Measurements from ENCODE around the gene CCDC88C. TPM values are rescaled to one million over a fixed set of nuclear protein-coding genes. Genes with fewer than 3 reads are reported as not detected.

CCDC88C gene
- polyA plus RNA-seq, 1 donor (not counting 4 experiments of a cell fraction or from before 2014, with no cell fraction given), result 2.4 TPM

DNA sequence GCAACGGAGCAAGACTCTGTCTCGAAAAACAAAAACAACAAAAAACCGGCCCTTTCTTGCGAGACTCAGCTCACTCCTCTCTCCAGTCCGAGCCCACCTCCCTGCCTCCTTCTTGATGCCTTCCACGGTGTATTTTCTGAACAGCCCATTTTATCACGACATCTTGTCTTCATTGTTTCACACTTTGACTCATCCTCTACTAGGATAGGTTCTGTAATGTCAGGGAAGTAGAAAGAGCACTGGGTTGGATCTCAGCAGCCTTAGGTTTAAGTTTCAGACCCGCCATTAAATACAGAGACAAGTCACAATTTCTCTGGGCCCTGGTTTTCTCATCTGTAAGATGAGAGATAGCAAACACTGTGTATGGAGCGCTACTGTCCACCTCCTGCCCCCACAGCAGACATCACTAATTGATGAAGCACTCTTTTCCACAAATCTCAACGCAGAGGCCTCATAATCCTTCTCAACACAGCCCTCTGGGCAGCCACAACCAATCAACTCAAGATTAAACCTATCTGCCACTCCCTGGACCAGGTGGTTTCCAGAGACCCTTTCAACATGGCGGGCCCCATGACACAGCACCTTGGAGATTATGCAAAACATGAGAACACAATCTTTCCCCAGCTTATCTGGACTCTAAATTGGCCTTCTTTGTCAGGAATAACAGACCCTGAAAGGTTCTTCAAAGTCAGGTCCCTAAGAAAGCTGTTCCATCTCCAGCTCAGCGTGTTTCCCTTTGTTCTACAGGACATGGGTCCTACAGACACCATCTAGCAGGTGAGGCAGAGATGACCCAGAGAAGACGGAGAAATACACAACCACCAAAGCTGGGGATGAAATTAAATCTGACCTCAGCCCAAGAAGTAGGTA, 35.6 kb downstream of the CCDC88C start:
- Histone ChIP-seq H3K27me3 (ENCODE audit: control insufficient read depth, extremely low read depth, insufficient read depth, low read length) (no peaks in the 10 kb centered on the region), H3K4me2 (ENCODE audit: control insufficient read depth, extremely low read depth, insufficient read depth, low read depth, low read length) (no peak overlapping the region), H3K9me3 (ENCODE audit: control insufficient read depth, low read depth, low read length) (no peaks in the 10 kb centered on the region), H3K79me2 (ENCODE audit: control insufficient read depth, insufficient read depth, low read length) (no peaks in the 10 kb centered on the region), H3K4me1 (ENCODE audit: control insufficient read depth, extremely low read depth, insufficient read depth, low read length) (no peaks in the 10 kb centered on the region), H2AFZ (ENCODE audit: control insufficient read depth, low read length) (no peak overlapping the region), H4K20me1 (ENCODE audit: control insufficient read depth, extremely low read depth, insufficient read depth, low read length) (no peaks in the 10 kb centered on the region), H3K4me3 (ENCODE audit: control insufficient read depth in 2 of 3, extremely low read depth in 1 of 3, insufficient read depth in 2 of 3, low read depth in 1 of 3, low read length in 3 of 3) (no peak overlapping the region), H3K36me3 (ENCODE audit: control insufficient read depth in 2 of 2, extremely low read depth in 1 of 2, insufficient read depth in 2 of 2, low read length in 2 of 2) (no peaks in the 10 kb centered on the region), H3K9ac (ENCODE audit: control insufficient read depth, extremely low read depth, insufficient read depth, low read length) (no peak overlapping the region), H3K9me1 (ENCODE audit: control insufficient read depth, extremely low read depth, insufficient read depth, low read length) (no peaks in the 10 kb centered on the region), H3K27ac (ENCODE audit: control insufficient read depth, insufficient read depth, low read length) (no peak overlapping the region)
- FAIRE-seq, result no peak
- no peak for TF ChIP-seq EZH2 (IDR thresholded peaks at IDR 0.05; ENCODE audit: low read length)
- TF ChIP-seq, protein P1, sequence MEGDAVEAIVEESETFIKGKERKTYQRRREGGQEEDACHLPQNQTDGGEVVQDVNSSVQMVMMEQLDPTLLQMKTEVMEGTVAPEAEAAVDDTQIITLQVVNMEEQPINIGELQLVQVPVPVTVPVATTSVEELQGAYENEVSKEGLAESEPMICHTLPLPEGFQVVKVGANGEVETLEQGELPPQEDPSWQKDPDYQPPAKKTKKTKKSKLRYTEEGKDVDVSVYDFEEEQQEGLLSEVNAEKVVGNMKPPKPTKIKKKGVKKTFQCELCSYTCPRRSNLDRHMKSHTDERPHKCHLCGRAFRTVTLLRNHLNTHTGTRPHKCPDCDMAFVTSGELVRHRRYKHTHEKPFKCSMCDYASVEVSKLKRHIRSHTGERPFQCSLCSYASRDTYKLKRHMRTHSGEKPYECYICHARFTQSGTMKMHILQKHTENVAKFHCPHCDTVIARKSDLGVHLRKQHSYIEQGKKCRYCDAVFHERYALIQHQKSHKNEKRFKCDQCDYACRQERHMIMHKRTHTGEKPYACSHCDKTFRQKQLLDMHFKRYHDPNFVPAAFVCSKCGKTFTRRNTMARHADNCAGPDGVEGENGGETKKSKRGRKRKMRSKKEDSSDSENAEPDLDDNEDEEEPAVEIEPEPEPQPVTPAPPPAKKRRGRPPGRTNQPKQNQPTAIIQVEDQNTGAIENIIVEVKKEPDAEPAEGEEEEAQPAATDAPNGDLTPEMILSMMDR (optimal IDR thresholded peaks at IDR 0.05 in 1 of 3, IDR thresholded peaks at IDR 0.05 in 1 of 3, conservative IDR thresholded peaks at IDR 0.05 in 1 of 3; ENCODE audit: extremely low read depth in 1 of 3, insufficient read depth in 2 of 3, low read length in 3 of 3), result no peak
- dilution Hi-C loops (cut with MboI; ENCODE audit: extremely low pct_ligation_motif_present, low sequenced_read_pairs), result no loop called here
- DNase-seq (ENCODE audit: low read depth, low spot score), result no peak

DNA sequence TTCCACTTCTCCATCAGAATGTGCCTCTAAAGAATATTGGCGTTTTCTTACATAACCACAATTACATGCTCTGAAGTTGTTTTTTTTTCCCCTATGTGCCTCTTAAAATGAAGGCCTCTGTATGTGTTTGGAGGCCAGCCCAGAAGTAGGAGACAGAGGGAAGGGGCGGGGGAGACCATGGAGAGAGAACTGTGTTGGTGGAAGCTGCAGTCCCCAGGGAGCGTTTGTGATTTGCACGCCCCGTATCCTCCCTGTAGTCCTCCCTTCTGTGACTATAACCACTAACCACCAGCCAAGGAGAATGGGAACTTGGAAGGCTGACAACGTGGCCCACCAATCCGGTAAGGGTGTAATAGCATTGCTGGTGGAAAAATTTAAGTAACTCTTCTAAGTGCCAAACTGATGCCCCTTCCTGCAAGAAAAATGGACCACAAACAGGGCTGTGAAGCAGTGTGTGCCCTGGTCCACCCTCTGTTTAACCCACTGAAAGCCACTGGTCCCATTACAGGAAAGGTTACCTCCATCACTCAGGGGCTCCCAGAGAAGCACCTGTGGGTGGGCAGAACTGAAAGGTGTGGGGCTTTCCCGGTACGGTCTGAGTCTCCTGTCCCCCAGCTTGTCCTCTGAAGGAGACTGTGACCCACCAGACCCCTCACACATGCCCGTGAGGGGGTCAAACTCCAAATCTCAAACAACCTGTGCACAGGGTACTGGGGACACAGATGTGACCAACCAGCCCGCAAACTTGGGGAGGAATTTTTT, 36.8 kb downstream of the CCDC88C start:
- no peaks in the 10 kb centered on the region for H3K4me1 ChIP-seq (ENCODE audit: control insufficient read depth, extremely low read depth, insufficient read depth, low read length)
- TF ChIP-seq, protein P1 (optimal IDR thresholded peaks at IDR 0.05 in 1 of 3, IDR thresholded peaks at IDR 0.05 in 1 of 3, conservative IDR thresholded peaks at IDR 0.05 in 1 of 3; ENCODE audit: extremely low read depth in 1 of 3, insufficient read depth in 2 of 3, low read length in 3 of 3), result no peak
- no peak for TF ChIP-seq EZH2 (IDR thresholded peaks at IDR 0.05; ENCODE audit: low read length)
- no peak for DNase-seq (ENCODE audit: low read depth, low spot score)
- H3K27ac ChIP-seq (ENCODE audit: control insufficient read depth, insufficient read depth, low read length), result no peak overlapping the region
- no peak overlapping the region for H3K4me2 ChIP-seq (ENCODE audit: control insufficient read depth, extremely low read depth, insufficient read depth, low read depth, low read length)
- H3K36me3 ChIP-seq (ENCODE audit: control insufficient read depth in 2 of 2, extremely low read depth in 1 of 2, insufficient read depth in 2 of 2, low read length in 2 of 2), result no peaks in the 10 kb centered on the region
- no peak for FAIRE-seq
- H3K9me1 ChIP-seq (ENCODE audit: control insufficient read depth, extremely low read depth, insufficient read depth, low read length), result no peaks in the 10 kb centered on the region
- no peaks in the 10 kb centered on the region for H4K20me1 ChIP-seq (ENCODE audit: control insufficient read depth, extremely low read depth, insufficient read depth, low read length)
- no peak overlapping the region for H3K9ac ChIP-seq (ENCODE audit: control insufficient read depth, extremely low read depth, insufficient read depth, low read length)
- no peaks in the 10 kb centered on the region for H3K79me2 ChIP-seq (ENCODE audit: control insufficient read depth, insufficient read depth, low read length)
- no peak overlapping the region for H2AFZ ChIP-seq (ENCODE audit: control insufficient read depth, low read length)
- no peaks in the 10 kb centered on the region for H3K9me3 ChIP-seq (ENCODE audit: control insufficient read depth, low read depth, low read length)
- no peaks in the 10 kb centered on the region for H3K27me3 ChIP-seq (ENCODE audit: control insufficient read depth, extremely low read depth, insufficient read depth, low read length)
- H3K4me3 ChIP-seq (ENCODE audit: control insufficient read depth in 2 of 3, extremely low read depth in 1 of 3, insufficient read depth in 2 of 3, low read depth in 1 of 3, low read length in 3 of 3), result no peak overlapping the region
- dilution Hi-C loops (cut with MboI; ENCODE audit: extremely low pct_ligation_motif_present, low sequenced_read_pairs), result no loop called here

All from keratinocyte (primary cell).